NT2/D1 (cell line): ENCODE measurements around the gene PER1.
"Not testable (repeated sequence)": the region's sequence is repeated elsewhere in the genome, so short reads cannot be mapped to it uniquely, and the experiment has no call there.

Source experiments
- DNase-seq: peaks from one replicate; pipeline ENCODE4 v3.0.0-alpha.2; 2011; ENCODE audit warnings: low read depth, low spot score
- H3K27me3 ChIP-seq: 2 replicates; pipeline ENCODE4 v1.6.0; 2011; ENCODE audit warnings: mild to moderate bottlenecking; ENCODE audit not compliant: insufficient read length, insufficient read depth
- H3K36me3 ChIP-seq: 2 replicates; pipeline ENCODE4 v1.6.1; 2011; ENCODE audit warnings: mild to moderate bottlenecking, low read length, mixed read lengths; ENCODE audit not compliant: insufficient read depth, insufficient read length
- H3K4me1 ChIP-seq: 2 replicates; pipeline ENCODE4 v1.5.1; 2011; ENCODE audit not compliant: insufficient read depth, insufficient read length
- H3K4me3 ChIP-seq: 2 replicates; pipeline ENCODE4 v1.5.1; 2011; ENCODE audit warnings: low read depth; ENCODE audit not compliant: insufficient read length
- H3K9ac ChIP-seq: 2 replicates; pipeline ENCODE4 v1.6.0; 2011; ENCODE audit warnings: low read depth; ENCODE audit not compliant: insufficient read length
- H3K9me3 ChIP-seq: 2 replicates; pipeline ENCODE4 v1.5.1; 2011; ENCODE audit warnings: mild to moderate bottlenecking, low read length; ENCODE audit not compliant: insufficient read depth
- SUZ12 ChIP-seq: IDR thresholded peaks from 2 replicates; pipeline ENCODE4 v1.6.1; 2011; ENCODE audit not compliant: insufficient read length, insufficient read depth; ENCODE audit errors: extremely low read depth
- YY1 ChIP-seq: IDR thresholded peaks from 2 replicates; pipeline ENCODE4 v1.6.1; 2011; ENCODE audit not compliant: insufficient read length, insufficient read depth
- ZNF274 ChIP-seq: IDR thresholded peaks from 2 replicates; pipeline ENCODE4 v1.6.1; 2011; ENCODE audit warnings: mild to moderate bottlenecking, low read depth, low read length

Gene PER1

DNA sequence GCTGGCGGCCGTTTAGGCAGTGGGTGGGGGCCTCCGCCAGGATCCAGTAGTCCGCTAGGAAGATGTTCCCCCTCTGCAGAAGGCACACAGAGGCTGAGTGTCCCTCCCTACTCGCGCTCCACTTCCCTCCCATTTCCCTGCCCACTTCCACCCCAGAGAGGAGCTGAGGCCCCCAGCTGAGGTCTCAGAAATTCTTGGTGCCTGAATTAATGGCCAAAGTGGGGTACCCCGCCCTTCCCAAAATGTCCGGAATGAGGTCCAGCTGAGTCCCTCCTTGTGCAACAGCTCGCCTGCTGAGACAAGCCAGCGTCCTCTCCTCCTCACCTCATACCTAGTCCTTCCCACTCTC lies 41.8 kb downstream of the PER1 start:
- TF ChIP-seq ZNF274, result no peak
- TF ChIP-seq YY1, result no peak
- no peak for TF ChIP-seq SUZ12
- H3K4me3 ChIP-seq, result no peak overlapping the region
- DNase-seq, result no peak
- H3K4me1 ChIP-seq, result no peaks in the 10 kb centered on the region
- no peaks in the 10 kb centered on the region for H3K9me3 ChIP-seq
- no peaks in the 10 kb centered on the region for H3K36me3 ChIP-seq
- no peak overlapping the region for H3K9ac ChIP-seq
- H3K27me3 ChIP-seq, result peaks cover 49% of the 10 kb centered on the region

DNA sequence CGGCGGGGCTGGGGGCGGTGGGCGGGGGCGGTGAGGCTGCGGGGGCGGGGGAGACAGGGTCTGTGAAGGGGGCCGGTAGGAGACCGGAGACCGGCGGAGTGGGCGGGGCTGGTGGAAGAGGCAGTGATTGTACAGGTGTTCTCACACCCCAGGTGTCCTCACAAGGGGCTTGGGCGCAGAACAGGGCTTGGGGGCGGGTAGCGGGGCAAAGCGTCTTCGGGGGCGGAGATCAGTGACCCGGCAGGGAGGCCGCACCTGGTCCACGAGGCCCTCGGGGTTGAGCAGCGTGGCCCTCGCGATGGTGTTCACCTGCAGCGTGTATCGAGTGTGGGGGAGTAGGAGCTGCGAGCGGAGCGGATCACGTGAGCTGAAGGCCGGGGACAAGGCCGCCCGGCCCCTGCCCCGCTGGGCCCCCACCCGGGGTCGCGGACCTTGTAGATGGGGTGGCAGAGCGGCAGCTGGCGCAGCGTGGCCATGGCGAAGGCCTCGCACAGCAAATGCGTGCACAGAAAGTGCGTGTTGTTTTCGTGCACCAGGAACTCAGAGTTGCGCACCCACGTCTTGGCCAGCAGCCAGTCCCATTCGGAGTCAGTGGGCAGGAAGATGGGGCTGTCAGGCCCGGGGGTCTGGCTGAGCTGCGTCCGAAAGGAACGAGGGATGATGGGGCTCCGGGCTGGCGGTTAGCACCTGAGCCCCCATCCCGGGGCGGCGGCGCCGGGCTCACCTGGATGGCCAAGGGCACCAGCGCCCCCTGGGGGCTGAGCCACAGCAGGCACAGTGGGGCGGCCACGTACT lies 42.3 kb downstream of the PER1 start:
- Histone ChIP-seq H3K36me3 (no peaks in the 10 kb centered on the region), H3K27me3 (peaks cover 44% of the 10 kb centered on the region), H3K4me1 (no peaks in the 10 kb centered on the region), H3K9ac (no peak overlapping the region), H3K9me3 (no peaks in the 10 kb centered on the region), H3K4me3 (no peak overlapping the region)
- no peak for DNase-seq
- TF ChIP-seq ZNF274, result no peak
- no peak for TF ChIP-seq SUZ12
- no peak for TF ChIP-seq YY1

DNA sequence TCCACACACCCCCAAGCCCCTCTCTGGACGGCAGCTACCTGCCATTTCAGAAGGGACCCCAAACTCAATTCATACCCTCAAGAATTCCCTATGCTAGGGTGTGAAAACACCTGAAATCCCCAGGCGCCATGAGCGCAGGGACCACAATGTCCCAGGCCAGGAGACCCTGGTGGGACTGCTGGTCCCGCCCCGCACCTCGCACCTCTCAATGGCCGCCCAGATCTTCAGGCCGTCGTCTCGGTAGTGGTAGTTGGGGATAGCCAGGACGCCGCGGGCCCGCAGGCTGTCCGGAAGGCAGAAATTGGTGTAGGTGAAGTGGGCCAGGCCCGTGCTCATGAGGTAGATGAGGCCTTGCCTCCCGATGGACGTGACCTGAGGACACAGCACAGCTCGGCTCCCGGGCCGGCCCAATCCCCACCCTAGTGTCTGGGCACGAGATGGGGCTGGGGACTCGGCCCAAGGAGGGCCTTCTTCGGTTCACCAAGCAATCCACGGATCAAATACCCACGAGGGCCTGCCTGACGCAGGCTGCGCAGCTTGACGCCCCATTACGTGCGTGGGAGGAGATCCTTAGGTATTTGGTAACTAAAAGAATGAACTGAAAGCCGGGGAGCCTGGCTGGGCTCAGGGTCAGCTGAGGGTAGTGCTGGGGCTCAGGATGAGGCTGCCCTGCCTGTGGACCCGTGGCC lies 43.1 kb downstream of the PER1 start:
- H3K27me3 ChIP-seq, result peaks cover 36% of the 10 kb centered on the region
- H3K4me1 ChIP-seq, result no peaks in the 10 kb centered on the region
- TF ChIP-seq ZNF274 (no peak), YY1 (no peak), SUZ12 (no peak)
- no peaks in the 10 kb centered on the region for H3K36me3 ChIP-seq
- no peak overlapping the region for H3K4me3 ChIP-seq
- DNase-seq, result no peak
- H3K9me3 ChIP-seq, result no peaks in the 10 kb centered on the region
- H3K9ac ChIP-seq, result no peak overlapping the region

DNA sequence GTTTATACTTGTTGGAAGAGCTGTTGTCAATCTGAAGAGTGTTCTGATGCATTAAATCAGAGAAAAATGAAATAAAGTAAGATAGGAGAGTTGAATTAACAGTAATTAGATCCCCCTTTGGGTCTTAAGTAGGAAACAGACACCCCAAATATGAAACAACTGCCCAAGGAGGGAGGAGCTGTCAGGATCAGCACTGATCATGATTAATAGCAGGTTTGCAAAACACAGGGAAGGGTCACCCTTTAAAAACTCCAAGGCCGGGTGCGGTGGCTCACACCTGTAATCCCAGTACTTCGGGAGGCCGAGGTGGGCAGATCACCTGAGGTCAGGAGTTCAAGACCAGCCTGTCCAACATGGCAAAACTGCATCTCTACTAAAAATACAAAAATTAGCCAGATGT lies 45.2 kb downstream of the PER1 start:
- H3K9me3 ChIP-seq, H3K9ac ChIP-seq, H3K36me3 ChIP-seq, DNase-seq, H3K4me1 ChIP-seq, H3K4me3 ChIP-seq: not testable (repeated sequence)
- H3K27me3 ChIP-seq, result peaks cover 21% of the 10 kb centered on the region

DNA sequence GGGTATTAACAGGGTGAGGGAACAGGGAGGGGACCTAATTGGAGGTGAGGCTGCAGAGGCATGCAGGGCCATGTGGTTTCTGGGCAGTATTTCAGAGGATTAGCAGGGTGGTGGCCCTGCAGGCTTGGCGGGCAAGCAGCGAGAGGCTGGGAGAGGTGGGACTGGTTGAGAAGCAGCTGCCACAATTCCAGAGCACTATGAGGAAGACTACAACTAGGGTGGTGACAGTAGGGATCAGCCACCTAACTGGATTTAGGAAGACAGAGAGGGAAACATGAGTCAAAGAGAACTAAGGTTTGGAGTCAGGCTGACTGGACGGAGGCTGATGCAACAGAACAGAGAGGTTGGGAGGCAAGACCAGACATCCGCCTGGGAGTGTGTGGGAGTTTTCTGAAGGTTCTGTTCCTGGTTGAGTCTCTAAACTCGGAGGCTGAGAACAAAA lies 46.2 kb downstream of the PER1 start:
- H3K9ac ChIP-seq, result no peak overlapping the region
- no peaks in the 10 kb centered on the region for H3K9me3 ChIP-seq
- TF ChIP-seq SUZ12, result no peak
- no peaks in the 10 kb centered on the region for H3K36me3 ChIP-seq
- H3K27me3 ChIP-seq, result peaks cover 11% of the 10 kb centered on the region
- no peak for DNase-seq
- no peak overlapping the region for H3K4me3 ChIP-seq
- H3K4me1 ChIP-seq, result no peaks in the 10 kb centered on the region

DNA sequence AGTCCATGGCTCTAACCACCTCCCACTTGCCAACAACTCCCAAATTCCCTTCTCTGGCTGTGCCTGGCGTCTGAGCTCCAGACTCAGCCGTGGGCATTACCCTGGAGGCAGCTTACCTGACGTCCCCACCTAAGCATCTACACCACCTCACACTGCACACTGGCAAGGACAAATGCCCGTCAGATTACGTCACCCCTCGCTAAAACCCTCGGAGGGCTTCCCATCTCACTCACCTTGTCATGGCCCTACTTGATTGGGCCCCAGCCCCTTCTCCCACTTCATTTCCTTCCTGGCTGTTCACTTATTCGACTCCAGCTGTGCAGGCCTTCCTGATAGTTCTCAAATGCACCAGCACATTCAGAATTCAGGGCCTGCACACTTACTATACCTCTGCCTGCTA lies 47.3 kb downstream of the PER1 start:
- Histone ChIP-seq H3K27me3 (peaks cover 4% of the 10 kb centered on the region), H3K4me3 (no peak overlapping the region), H3K4me1 (no peaks in the 10 kb centered on the region), H3K36me3 (no peaks in the 10 kb centered on the region), H3K9ac (no peak overlapping the region), H3K9me3 (no peaks in the 10 kb centered on the region)
- TF ChIP-seq ZNF274 (no peak), YY1 (no peak), SUZ12 (no peak)
- no peak for DNase-seq

DNA sequence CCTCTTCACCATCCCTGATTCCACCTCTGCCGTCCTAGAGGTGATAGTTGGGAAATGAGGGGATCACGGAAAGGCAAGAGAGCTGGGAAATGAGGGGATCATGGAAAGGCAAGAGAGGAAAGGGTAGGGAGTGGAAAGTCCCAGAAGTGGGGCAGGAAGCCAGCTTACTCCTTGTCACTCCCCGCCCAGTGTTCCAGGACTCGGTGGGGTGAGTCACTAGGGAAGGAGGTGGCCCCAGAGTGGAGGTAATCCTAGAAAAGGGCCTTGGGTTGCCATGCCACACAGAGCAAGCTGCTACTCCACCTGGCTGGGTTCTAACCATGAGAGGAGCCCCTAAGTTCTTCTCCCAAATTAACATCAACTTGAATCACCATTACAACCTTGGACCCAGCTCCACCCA lies 48.7 kb downstream of the PER1 start:
- no peaks in the 10 kb centered on the region for H3K9me3 ChIP-seq
- DNase-seq, result no peak
- H3K4me3 ChIP-seq, result no peak overlapping the region
- no peak overlapping the region for H3K9ac ChIP-seq
- peaks cover 4% of the 10 kb centered on the region for H3K27me3 ChIP-seq
- H3K36me3 ChIP-seq, result no peaks in the 10 kb centered on the region
- no peaks in the 10 kb centered on the region for H3K4me1 ChIP-seq
- TF ChIP-seq ZNF274, result no peak
- TF ChIP-seq YY1, result no peak
- TF ChIP-seq SUZ12, result no peak
